COLO668 (cell line): ENCODE data around the gene CSE1L.
"Not testable (repeated sequence)": the region's sequence is repeated elsewhere in the genome, so short reads cannot be mapped to it uniquely, and the experiment has no call there.

Source experiments
- DNase-seq: peaks from one replicate; lab custom pipeline; 2025; ENCODE audit not compliant: unreplicated experiment; lab: John Stamatoyannopoulos, UW

Gene CSE1L

GRCh38 chr20:49118307-49118706 is 72.2 kb downstream of the CSE1L start:
- DNase-seq: no peak

DNA sequence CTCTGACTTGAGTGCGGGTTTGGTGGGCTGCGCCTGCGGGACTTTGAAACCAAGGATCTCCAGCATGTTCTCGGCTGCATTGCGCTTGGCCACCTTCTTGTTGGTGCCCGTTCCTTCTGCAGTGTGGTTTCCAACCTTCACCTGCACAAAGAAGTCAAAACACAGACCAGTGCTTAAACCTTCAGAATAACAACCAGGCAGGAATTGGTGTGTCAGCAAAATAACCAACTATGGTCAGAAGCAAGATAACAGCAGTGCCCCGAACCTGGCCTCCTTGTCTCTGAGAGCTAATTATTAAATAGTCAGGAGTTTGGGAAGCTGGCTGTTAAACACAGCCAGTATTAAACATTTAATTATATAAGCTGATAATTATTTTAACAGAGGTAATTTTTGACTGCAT is 73.9 kb downstream of the CSE1L start:
- DNase-seq: no peak

DNA sequence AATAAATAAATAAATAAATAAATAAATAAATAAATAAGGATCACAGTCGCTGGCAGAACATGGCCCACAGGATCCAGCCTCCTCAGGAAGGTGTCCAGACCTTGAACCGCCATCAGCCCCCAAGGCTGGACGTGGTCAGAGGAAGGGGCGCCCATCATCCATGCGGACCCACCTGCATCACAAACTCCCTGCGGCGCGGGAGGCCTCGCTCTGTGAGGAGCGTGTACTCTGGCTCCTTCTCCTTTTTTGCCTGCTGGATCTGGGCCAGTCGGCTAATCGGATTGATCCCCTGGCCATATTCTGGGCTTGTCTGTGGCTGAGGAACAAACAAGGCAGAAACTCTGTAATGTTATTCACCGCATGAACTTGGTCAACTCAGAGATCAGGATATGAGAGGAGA is 76.8 kb downstream of the CSE1L start:
- DNase-seq: no peak

GRCh38 chr20:49123982-49124381 is 77.9 kb downstream of the CSE1L start:
- DNase-seq: no peak

DNA sequence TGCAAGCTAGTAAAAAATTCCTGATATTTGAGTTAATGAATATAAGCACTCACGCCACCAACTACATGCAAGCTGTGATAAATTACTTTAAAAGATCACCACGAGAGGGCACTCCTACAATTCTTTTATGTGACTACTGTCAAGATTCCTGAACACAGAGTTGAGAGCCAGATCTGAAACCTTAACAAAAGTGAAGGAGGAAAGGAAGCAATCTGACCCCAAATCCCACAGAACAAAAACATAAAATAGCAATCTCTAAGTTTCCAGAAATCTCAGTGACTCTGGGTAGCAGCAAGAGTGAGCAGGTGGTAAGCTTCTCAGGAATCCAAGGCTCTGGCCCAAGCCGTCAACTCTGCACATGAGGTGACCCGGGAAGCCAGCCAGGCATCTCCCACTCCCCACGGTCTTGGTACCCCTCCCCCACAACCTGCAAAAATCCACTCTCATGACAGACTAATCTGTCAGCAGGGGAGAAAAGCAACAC is 86.9 kb downstream of the CSE1L start:
- no peak for DNase-seq

- DNase-seq: no peak
These were observed 87.5 kb downstream of the CSE1L start for GRCh38 chr20:49133571-49133970.

GRCh38 chr20:49134797-49135196 is 88.7 kb downstream of the CSE1L start:
- not testable (repeated sequence) for DNase-seq

DNA sequence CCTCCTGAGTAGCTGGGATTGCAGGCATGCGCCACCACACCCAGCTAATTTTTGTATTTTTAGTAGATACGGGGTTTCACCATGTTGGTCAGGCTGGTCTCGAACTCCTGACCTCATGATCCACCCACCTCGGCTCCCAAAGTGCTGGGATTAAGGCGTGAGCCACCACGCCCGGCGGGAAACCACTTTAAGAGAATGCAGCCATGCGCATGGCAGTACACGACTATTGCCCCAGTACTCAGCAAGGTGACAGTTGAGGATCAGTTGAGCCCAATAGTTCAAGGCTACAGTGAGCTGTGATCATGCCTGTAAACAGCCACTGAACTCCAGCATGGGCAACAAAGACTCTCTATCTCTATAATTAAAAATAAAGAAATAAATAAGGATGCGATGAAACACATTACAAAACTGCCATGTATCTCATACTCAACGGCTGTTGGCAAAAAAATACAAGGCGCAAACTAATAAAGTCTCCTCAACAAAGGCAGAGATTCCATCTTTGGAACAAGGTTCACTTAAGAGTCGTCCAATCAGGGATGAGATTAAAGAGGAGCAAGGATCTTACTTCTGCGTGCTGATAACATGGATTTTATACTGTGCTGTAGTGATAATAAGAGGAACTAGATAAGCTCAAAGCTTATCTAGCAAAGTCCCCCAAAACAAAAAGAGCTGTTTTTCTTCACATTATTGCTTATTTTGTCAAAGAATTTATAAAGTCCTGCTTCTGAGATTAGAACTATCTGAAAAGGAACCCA is 90.9 kb downstream of the CSE1L start:
- DNase-seq: no peak

- DNase-seq: no peak
These were observed 92.3 kb downstream of the CSE1L start for GRCh38 chr20:49138431-49138830.

- DNase-seq: no peak
These were observed 94.3 kb downstream of the CSE1L start for GRCh38 chr20:49140411-49140810.

GRCh38 chr20:49140834-49141233 is 94.7 kb downstream of the CSE1L start:
- no peak for DNase-seq
